Measurements from ENCODE around the gene DDX59.
"Not testable (repeated sequence)": the region's sequence is repeated elsewhere in the genome, so short reads cannot be mapped to it uniquely, and the experiment has no call there.

Gene DDX59

GRCh38 chr1:200640373-200640962 is 29.2 kb downstream of the DDX59 start:
- H3K4me3 ChIP-seq (ENCODE audit: low read depth, low read length), result no peak overlapping the region
- CTCF ChIA-PET, result interaction anchor here (3.2 kb wide), 1 partner anchor 18 kb away, joined by 26 read pairs; no protein-coding TSS in a partner anchor

GRCh38 chr1:200638073-200638472 is 31.6 kb downstream of the DDX59 start:
- ChIA-PET POLR2A (no interaction called here), CTCF (interaction anchor here (5.1 kb wide), 1 partner anchor 15 kb away, joined by 52 read pairs; no protein-coding TSS in a partner anchor)
- no peak overlapping the region for H3K4me3 ChIP-seq (ENCODE audit: low read depth, low read length)
- no peak for TF ChIP-seq CTCF (IDR thresholded peaks at IDR 0.05; ENCODE audit: insufficient read depth, low read length, missing control alignments)
- no peak for DNase-seq (ENCODE audit: low read depth, low spot score)

More at GRCh38 chr1:200640373-200640962, 29.2 kb downstream of the DDX59 start:
- POLR2A ChIA-PET, result no interaction called here
- no peak for TF ChIP-seq CTCF (IDR thresholded peaks at IDR 0.05; ENCODE audit: insufficient read depth, low read length, missing control alignments)
- DNase-seq (ENCODE audit: low read depth, low spot score), result no peak

DNA sequence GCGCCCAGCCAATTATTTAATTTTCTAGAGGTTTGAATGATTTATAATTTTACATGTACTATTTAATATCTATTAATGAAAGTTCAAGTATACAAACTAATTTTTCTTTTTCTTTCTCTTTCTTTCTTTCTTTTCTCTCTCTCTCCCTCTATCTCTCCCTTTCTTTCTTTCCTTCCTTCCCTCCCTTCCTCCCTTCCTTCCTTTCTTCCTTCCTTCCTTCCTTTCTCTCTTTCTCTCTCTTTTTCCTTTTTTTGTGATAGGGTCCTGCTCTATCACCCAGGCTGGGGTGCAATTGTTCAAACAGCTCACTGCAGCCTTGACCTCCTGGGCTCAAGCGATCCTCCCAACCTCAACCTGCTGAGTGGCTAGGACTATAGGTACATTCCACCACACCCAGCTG is 33.0 kb downstream of the DDX59 start:
- no peak for TF ChIP-seq CTCF (IDR thresholded peaks at IDR 0.05; ENCODE audit: insufficient read depth, low read length, missing control alignments)
- no peak overlapping the region for H3K4me3 ChIP-seq (ENCODE audit: low read depth, low read length)
- ChIA-PET POLR2A (no interaction called here), CTCF (interaction anchor here (1.5 to 5.1 kb wide), 2 partner anchors 14 to 166 kb away, joined by 7 to 52 read pairs; no protein-coding TSS in a partner anchor)
- DNase-seq (ENCODE audit: low read depth, low spot score), result no peak

- DNase-seq (ENCODE audit: low read depth, low spot score), result no peak
- ChIA-PET CTCF (interaction anchor here (1.4 to 5.1 kb wide), 3 partner anchors 11 to 204 kb away, joined by 5 to 52 read pairs (median 10); no protein-coding TSS in a partner anchor), POLR2A (interaction anchor here (1.2 kb wide), 1 partner anchor 12 kb away, joined by 5 read pairs; no protein-coding TSS in a partner anchor)
- no peak overlapping the region for H3K4me3 ChIP-seq (ENCODE audit: low read depth, low read length)
- TF ChIP-seq CTCF (IDR thresholded peaks at IDR 0.05; ENCODE audit: insufficient read depth, low read length, missing control alignments), result no peak
Measured at GRCh38 chr1:200634261-200635122, 35.2 kb downstream of the DDX59 start.

GRCh38 chr1:200631375-200631774 is 38.3 kb downstream of the DDX59 start:
- no peak overlapping the region for H3K4me3 ChIP-seq (ENCODE audit: low read depth, low read length)
- no peak for DNase-seq (ENCODE audit: low read depth, low spot score)
- POLR2A ChIA-PET, result no interaction called here
- CTCF ChIA-PET, result interaction anchor here (1.7 kb wide), 1 partner anchor 9 kb away, joined by 6 read pairs; no protein-coding TSS in a partner anchor
- no peak for TF ChIP-seq CTCF (IDR thresholded peaks at IDR 0.05; ENCODE audit: insufficient read depth, low read length, missing control alignments)

DNA sequence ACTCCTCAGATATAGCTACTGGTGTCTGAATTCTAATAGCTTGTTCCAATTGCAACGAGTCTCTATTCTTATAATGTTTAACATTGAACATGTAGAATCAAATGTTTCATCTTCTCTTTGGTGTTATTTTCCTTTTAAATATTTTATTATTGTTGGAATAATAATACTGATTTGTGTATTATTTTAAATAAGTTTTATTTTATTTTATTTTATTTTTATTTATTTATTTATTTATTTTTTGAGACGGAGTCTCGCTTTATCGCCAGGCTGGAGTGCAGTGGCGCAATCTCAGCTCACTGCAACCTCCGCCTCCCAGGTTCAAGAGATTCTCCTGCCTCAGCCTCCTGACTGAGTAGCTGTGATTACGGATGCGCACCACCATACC is 39.2 kb downstream of the DDX59 start:
- CTCF ChIA-PET, result interaction anchor here (1.2 to 1.7 kb wide), 2 partner anchors 8 to 15 kb away, joined by 3 to 6 read pairs; no protein-coding TSS in a partner anchor
- DNase-seq (ENCODE audit: low read depth, low spot score); POLR2A ChIA-PET; H3K4me3 ChIP-seq (ENCODE audit: low read depth, low read length): not testable (repeated sequence)

Data from AG04449 (cell line).